GM18951 (cell line): ENCODE results near the gene CSNK2A1.

Experiments used
- POLR2A ChIP-seq: IDR thresholded peaks from 4 replicates; pipeline ENCODE4 v1.6.1; 2011; ENCODE audit warnings: mild to moderate bottlenecking; ENCODE audit not compliant: insufficient read length, insufficient read depth; ENCODE audit errors: extremely low read depth
- in situ Hi-C: fragments of 300-500 bp; cut with MboI; formaldehyde crosslinking; loops from one replicate; pipeline ENCODE4 v1.12.0; 2022; ENCODE audit warnings: low sequenced_read_pairs, mixed read lengths, inconsistent platforms; ENCODE audit not compliant: unreplicated experiment

Gene CSNK2A1

GRCh38 chr20:558117-558516 is 14.5 kb upstream of the CSNK2A1 start:
- TF ChIP-seq POLR2A: no peak
- in situ Hi-C loops: no loop called here

- in situ Hi-C loops: no loop called here
- no peak for TF ChIP-seq POLR2A
These were observed 13.4 kb upstream of the CSNK2A1 start for GRCh38 chr20:556984-557383.

DNA sequence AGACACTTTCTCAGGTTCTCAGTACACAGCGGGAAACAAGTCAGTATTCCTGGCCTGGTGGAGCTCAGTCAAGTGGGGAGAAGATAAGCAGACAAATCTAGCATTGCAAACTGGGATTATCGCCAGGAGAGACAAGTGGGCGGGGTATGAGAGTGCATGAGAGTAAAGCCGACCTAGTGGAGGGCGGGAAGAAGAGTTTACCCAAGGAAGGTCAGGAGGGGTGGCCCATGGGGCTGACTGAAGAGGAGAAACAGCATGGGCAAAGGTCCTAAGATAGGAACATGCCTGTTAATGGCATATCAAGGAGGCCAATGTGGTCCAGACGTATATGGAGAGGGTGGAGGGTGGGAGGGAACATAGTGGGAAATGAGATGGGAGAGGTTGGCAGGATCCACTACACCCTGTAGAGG is 12.4 kb upstream of the CSNK2A1 start:
- in situ Hi-C loops: no loop called here
- TF ChIP-seq POLR2A: no peak

- TF ChIP-seq POLR2A: no peak
- in situ Hi-C loops: no loop called here
These were observed 7.0 kb upstream of the CSNK2A1 start for GRCh38 chr20:550611-551010.

DNA sequence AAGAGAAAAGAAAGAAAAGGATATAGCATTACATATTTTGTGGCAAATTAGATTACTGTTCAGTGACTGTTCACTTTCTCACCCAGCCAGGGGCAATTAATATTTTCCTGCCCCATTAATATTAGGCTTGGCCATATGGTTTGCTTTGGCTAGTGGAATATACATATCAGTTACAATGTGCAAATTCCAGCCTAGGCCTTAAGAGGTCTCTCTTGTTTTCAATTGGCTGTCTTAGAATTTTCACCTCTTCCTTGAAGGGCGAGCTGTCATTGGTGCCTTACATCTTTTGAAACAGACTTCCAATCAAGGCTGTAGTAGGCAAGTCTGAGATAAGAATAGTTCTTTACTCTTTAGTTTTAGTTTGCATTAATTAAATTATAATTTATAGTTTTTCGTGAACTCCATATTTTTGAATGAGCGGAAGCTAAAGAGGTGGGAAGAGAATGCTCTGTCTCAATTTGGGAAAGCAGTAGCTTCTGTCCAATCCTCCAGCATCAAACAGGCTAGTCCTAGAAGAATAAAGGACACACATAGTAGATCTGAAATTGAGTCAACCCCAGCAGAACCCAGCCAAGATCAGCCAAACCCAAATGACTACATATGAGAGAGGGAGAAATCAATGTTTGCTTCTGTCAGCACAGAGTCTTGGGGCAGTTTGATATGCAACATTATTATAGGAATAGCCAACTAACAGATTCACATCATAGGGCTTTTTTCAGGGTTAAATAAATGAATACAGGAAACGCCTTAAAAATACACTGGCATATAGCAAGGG is 6.3 kb upstream of the CSNK2A1 start:
- TF ChIP-seq POLR2A: no peak
- in situ Hi-C loops: no loop called here

DNA sequence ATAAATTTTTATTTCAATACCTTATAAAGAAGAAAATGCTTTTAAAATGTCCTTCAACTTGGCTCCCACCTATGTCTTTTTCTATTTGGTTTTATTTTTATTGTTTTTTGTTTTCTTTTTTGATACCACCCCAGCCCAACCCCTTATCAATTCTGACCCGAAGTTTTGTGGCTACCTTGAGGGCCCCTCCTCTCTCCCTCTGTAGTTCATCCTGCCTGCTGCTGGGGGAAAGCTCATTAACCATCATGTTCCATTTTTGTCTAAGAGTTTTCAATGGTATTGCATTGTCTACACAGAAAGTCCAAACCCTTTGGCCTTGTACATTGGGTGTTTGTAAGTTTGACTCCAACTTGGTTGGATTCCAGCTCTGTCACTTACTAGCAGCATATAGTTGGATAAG is 5.3 kb upstream of the CSNK2A1 start:
- in situ Hi-C loops: no loop called here
- TF ChIP-seq POLR2A: no peak

DNA sequence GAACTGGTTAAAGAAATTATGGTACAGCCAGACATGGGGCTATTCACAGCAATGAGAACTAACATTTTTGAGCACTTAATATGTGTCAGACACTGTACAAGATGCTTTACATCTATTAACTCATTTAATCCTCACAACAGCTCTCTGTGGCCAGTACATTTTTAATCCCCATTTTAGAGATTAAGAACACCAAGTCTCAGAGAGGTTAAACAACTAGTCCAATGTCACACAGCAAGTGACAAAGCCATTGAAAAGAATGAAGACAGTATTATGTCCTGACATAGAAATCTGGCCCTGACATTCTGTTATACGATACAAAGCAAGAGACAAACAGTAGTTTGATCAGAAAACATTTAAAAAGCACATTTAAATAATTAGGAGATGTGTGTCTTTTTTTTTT is 3.8 kb upstream of the CSNK2A1 start:
- in situ Hi-C loops: no loop called here
- no peak for TF ChIP-seq POLR2A

GRCh38 chr20:546353-546752 is 2.8 kb upstream of the CSNK2A1 start:
- no peak for TF ChIP-seq POLR2A
- in situ Hi-C loops: no loop called here

- TF ChIP-seq POLR2A: no peak
- in situ Hi-C loops: no loop called here
These were observed 649 bp upstream of the CSNK2A1 start for GRCh38 chr20:544153-544725.

- no peak for TF ChIP-seq POLR2A
- in situ Hi-C loops: no loop called here
These were observed 717 bp downstream of the CSNK2A1 start for GRCh38 chr20:542777-543368.

DNA sequence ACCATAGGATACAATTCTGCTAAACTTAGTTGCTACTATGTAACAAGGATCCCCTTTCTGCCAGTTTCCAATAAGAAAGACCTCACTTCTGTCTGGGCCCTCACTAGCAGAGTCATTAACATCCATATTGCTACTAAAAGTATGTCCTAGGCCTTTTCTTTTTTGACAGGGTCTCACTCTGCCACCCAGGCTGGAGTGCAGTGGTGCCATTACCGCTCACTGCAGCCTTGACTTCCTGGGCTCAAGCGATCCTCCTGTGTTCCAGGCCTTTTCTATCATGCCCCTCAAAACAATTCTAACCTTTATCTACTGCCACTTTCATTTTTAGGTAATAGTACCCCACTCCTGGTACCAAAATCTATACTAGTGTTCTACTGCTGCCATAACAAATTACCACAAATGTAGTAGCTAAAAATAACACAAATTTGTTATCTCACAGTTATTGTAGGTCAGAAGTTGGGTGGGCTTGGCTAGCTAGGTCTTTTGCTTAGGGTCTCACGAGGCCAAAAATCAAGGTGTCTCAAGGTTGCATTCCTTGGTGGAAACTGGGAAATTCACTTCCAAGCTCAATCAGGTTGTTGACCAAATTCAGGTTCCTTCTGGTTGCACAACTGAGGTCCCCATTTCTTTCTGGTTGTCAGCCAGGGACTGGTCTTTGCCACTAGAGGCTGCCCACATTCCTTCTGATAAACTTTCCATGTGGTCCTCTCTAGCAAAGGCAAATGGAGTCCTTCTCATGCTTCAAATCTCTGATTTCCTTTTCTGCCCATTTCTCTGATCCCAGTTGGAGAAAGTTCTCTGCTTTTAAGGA is 3.0 kb downstream of the CSNK2A1 start:
- no peak for TF ChIP-seq POLR2A

DNA sequence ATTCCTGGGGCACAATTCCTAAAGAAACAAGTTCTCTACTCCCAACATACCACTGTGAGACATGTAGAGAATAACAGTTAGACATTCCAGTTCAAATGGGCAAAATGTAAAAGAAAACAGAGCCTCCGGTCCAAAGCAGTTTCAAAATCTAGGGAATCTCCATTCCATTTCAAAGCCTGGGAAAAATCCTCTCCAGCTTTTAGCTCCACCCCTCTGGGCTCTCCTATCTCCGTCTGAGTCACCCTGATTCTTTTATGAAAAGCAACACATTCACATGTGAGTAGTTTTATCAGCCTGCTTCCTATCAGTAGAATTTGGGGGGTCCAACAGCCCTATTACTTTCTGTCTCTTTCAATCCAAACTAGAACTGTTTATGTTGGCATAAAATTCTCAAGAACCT is 3.7 kb downstream of the CSNK2A1 start:
- no peak for TF ChIP-seq POLR2A
- in situ Hi-C loops: no loop called here

More for the DNA sequence above, 3.0 kb downstream of the CSNK2A1 start:
- in situ Hi-C loops: no loop called here

DNA sequence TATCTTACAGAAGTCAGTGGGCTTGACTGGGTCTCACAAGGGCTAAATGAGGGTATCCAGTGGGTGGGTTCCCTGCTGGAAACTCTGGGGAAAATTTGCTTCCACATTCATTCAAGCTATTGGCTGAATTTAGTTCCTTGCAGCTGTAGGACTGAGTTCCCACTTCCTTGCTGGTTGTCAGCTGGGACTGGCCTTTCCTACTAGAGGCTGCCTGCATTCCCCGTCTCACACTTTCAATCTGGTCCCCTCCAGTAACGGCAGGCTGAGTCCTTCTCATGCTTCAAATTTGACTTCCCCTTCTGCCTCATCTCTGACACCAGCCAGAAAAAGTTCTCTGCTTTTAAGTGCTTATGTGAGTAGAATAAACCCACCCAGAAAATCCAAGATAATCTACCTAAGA is 4.4 kb downstream of the CSNK2A1 start:
- in situ Hi-C loops: no loop called here
- TF ChIP-seq POLR2A: no peak
